ENCODE measurements around the gene STK16. TPM values are rescaled to one million over a fixed set of nuclear protein-coding genes. Genes with fewer than 3 reads are reported as not detected.

The STK16 gene
- total and polyA plus RNA-seq, 2 of the 4 experiments (the other 2 are of a cell fraction): 44.4 to 50.1 TPM

GRCh38 chr2:219206328-219207133 lies 38.7 kb upstream of the STK16 start, which contains the start of gene ZFAND2B (continued):
- no peak; the same call in 1 of the 2 replicates for TF ChIP-seq RAD21 (IDR thresholded peaks at IDR 0.05; ENCODE audit: low read length)
- no peak for TF ChIP-seq NFE2L2 (IDR thresholded peaks at IDR 0.05; ENCODE audit: low read depth, low read length)
- TF ChIP-seq RCOR1 (IDR thresholded peaks at IDR 0.05; ENCODE audit: insufficient replicate concordance, low read length): no peak
- TF ChIP-seq BHLHE40 (IDR thresholded peaks at IDR 0.05; ENCODE audit: low read depth, low read length): no peak

Data from IMR-90 (cell line).